ENCODE data around the gene CLEC18A.
"Not testable (repeated sequence)": the region's sequence is repeated elsewhere in the genome, so short reads cannot be mapped to it uniquely, and the experiment has no call there.

DNA sequence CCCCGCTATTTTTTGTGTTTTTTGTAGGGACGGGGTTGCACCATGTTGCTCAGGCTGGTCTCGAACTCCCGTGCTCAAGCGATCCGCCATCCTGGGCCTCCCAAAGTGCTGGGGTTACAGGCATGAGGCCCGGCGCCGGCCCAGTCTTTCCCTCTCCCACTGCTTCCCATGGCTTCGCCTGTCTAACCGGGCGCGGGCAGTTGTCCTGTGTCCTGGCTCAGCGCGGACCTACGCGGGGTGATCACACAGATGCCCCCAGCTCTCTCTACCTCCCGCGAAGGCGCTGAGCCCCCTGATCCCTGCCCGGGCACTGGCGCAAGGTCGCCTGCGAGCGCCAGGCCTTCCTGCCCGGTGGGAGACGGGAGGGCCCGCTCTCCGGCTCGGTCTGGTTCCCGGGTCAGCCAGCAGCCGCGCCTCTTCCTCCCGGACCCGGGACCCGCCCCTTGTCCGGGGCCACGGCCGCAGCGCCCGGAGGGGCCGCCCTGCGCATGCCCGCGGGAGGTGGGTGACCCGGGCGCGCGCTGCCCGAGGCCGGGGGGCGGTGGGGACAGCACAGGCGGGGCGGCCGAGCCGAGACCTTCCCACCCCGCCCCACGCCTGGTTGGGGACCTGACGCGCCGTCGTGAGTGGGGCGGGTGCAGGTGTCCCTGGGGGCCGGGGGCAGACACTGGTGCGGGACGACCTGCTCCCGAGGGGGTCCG is 14.0 kb downstream of the CLEC18A start:
- TF ChIP-seq POLR2AphosphoS5, POLR2A, TAF1 (IDR thresholded peaks at IDR 0.05; ENCODE audit: low read depth, low read length): not testable (repeated sequence)

Data from GM12891 (cell line).